ENCODE data around the gene ZMYND19.
A peak's percentile ranks its signal among the peaks of the same experiment; 100 is the strongest.

ZMYND19 gene

GRCh38 chr9:137613259-137613658, 22.9 kb upstream of the ZMYND19 start:
- no peak for DNase-seq (ENCODE audit: low read depth in 1 of 2, low spot score in 1 of 2)
- TF ChIP-seq POLR2AphosphoS5 (IDR thresholded peaks at IDR 0.05; ENCODE audit: low read depth) (0 out of 2 replicates have a peak, but pooled peaks have one; percentile 11), GABPA (IDR thresholded peaks at IDR 0.05; ENCODE audit: low read depth) (no peak)
- Histone ChIP-seq H3K27me3 (ENCODE audit: insufficient read depth, poor library complexity, severe bottlenecking) (no peaks in the 10 kb centered on the region), H3K4me3 (replicated peaks; ENCODE audit: insufficient read depth, low read length) (no peak overlapping the region), H3K27ac (replicated peaks) (no peak overlapping the region)

GRCh38 chr9:137612741-137613142, 22.4 kb upstream of the ZMYND19 start:
- Histone ChIP-seq H3K27ac (replicated peaks) (no peak overlapping the region), H3K4me3 (replicated peaks; ENCODE audit: insufficient read depth, low read length) (no peak overlapping the region), H3K27me3 (ENCODE audit: insufficient read depth, poor library complexity, severe bottlenecking) (no peaks in the 10 kb centered on the region)
- no peak for DNase-seq (ENCODE audit: low read depth in 1 of 2, low spot score in 1 of 2)
- TF ChIP-seq REST (IDR thresholded peaks at IDR 0.05; ENCODE audit: insufficient replicate concordance, low read depth) (no peak), SPI1 (IDR thresholded peaks at IDR 0.05; ENCODE audit: borderline replicate concordance, low read depth) (no peak), POLR2AphosphoS5 (IDR thresholded peaks at IDR 0.05; ENCODE audit: low read depth) (no peak), CTCF (IDR thresholded peaks at IDR 0.05; ENCODE audit: insufficient read depth, low read length) (no peak), GABPA (IDR thresholded peaks at IDR 0.05; ENCODE audit: low read depth) (no peak)

GRCh38 chr9:137611623-137612609, 21.6 kb upstream of the ZMYND19 start:
- Histone ChIP-seq H3K4me3 (replicated peaks; ENCODE audit: insufficient read depth, low read length) (no peak overlapping the region), H3K27ac (replicated peaks) (peak overlapping the region; percentile 24)

GRCh38 chr9:137610944-137611343, 20.6 kb upstream of the ZMYND19 start:
- peak overlapping the region; percentile 24; the same call in 1 of the 2 replicates for H3K27ac ChIP-seq (replicated peaks)
- no peaks in the 10 kb centered on the region for H3K27me3 ChIP-seq (ENCODE audit: insufficient read depth, poor library complexity, severe bottlenecking)
- DNase-seq (ENCODE audit: low read depth in 1 of 2, low spot score in 1 of 2): no peak
- H3K4me3 ChIP-seq (replicated peaks; ENCODE audit: insufficient read depth, low read length): no peak overlapping the region
- TF ChIP-seq SPI1 (IDR thresholded peaks at IDR 0.05; ENCODE audit: borderline replicate concordance, low read depth) (no peak), POLR2AphosphoS5 (IDR thresholded peaks at IDR 0.05; ENCODE audit: low read depth) (no peak), REST (IDR thresholded peaks at IDR 0.05; ENCODE audit: insufficient replicate concordance, low read depth) (no peak), GABPA (IDR thresholded peaks at IDR 0.05; ENCODE audit: low read depth) (no peak), CTCF (IDR thresholded peaks at IDR 0.05; ENCODE audit: insufficient read depth, low read length) (no peak)

More at GRCh38 chr9:137611623-137612609, 21.6 kb upstream of the ZMYND19 start:
- H3K27me3 ChIP-seq (ENCODE audit: insufficient read depth, poor library complexity, severe bottlenecking): no peaks in the 10 kb centered on the region
- TF ChIP-seq POLR2AphosphoS5 (IDR thresholded peaks at IDR 0.05; ENCODE audit: low read depth): peak; percentile 47; the same call in 1 of the 2 replicates
- TF ChIP-seq CTCF (IDR thresholded peaks at IDR 0.05; ENCODE audit: insufficient read depth, low read length): no peak
- no peak for DNase-seq (ENCODE audit: low read depth in 1 of 2, low spot score in 1 of 2)
